NCI-H1105 treated with DMSO at 0.1 percent for 48 hours (cell line): ENCODE measurements around the gene GPR62.

ENCODE experiments used
- DNase-seq: peaks from one replicate; lab custom pipeline; 2025; lab: John Stamatoyannopoulos, UW

The GPR62 gene

GRCh38 chr3:51955893-51956770 is 951 bp downstream of the GPR62 start:
- peak; percentile 47 for DNase-seq

- no peak for DNase-seq
Observed at GRCh38 chr3:51957520-51958205, 2.5 kb downstream of the GPR62 start.

GRCh38 chr3:51958603-51959521 is 3.7 kb downstream of the GPR62 start:
- no peak for DNase-seq

- no peak for DNase-seq
Observed at GRCh38 chr3:51959651-51960050, 4.5 kb downstream of the GPR62 start.

- DNase-seq = no peak
Observed at GRCh38 chr3:51960386-51960785, 5.2 kb downstream of the GPR62 start.

- DNase-seq = no peak
Observed at GRCh38 chr3:51961011-51961410, 5.8 kb downstream of the GPR62 start.

- no peak for DNase-seq
Observed at GRCh38 chr3:51961602-51962569, 6.7 kb downstream of the GPR62 start.

- no peak for DNase-seq
Observed at GRCh38 chr3:51962854-51963530, 7.8 kb downstream of the GPR62 start.

GRCh38 chr3:51963951-51964451 is 8.8 kb downstream of the GPR62 start:
- no peak for DNase-seq

- DNase-seq = no peak
Observed at GRCh38 chr3:51964521-51964920, 9.3 kb downstream of the GPR62 start.

GRCh38 chr3:51966016-51966415 is 10.8 kb downstream of the GPR62 start:
- no peak for DNase-seq

GRCh38 chr3:51966486-51966885 is 11.3 kb downstream of the GPR62 start:
- DNase-seq = no peak

GRCh38 chr3:51966922-51967383 is 11.8 kb downstream of the GPR62 start:
- DNase-seq = no peak

GRCh38 chr3:51967384-51968169 is 12.4 kb downstream of the GPR62 start, which contains the start of gene PCBP4:
Gene PCBP4 (minus strand): TSS chr3:51967454. CDS start chr3:51961240, 6,214 bp downstream.
- DNase-seq = peak; percentile 6

GRCh38 chr3:51968170-51968775 is 13.1 kb downstream of the GPR62 start:
- DNase-seq = no peak

GRCh38 chr3:51968883-51969678 is 13.9 kb downstream of the GPR62 start:
- DNase-seq = no peak

- no peak for DNase-seq
Observed at GRCh38 chr3:51969841-51970240, 14.7 kb downstream of the GPR62 start.
